Prostate gland (tissue), 2 donors: ENCODE measurements around the gene SFSWAP. TPM values are rescaled to one million over a fixed set of nuclear protein-coding genes. Genes with fewer than 3 reads are reported as not detected.

Experiments
- DNase-seq: peaks from one replicate; pipeline ENCODE4 v3.0.0-alpha.2; 2019; ENCODE audit warnings: low spot score
- H3K27ac ChIP-seq, 2 donors: fragments of 200-600 bp; sonication (generic); 2 replicates each; pipeline ENCODE4 v1.5.1; 2017 to 2019
- H3K27me3 ChIP-seq: fragments of 200-600 bp; sonication (generic); replicated peaks from 2 replicates; pipeline ENCODE4 v1.5.1; 2019; ENCODE audit not compliant: insufficient read depth
- H3K36me3 ChIP-seq, 2 donors: fragments of 200-600 bp; sonication (generic); 1 replicate in 1 of 2; 2 replicates in 1 of 2; pipeline versions ENCODE4 v1.5.1 to v1.8.1; 2017 to 2019
- H3K4me1 ChIP-seq: fragments of 200-600 bp; sonication (generic); replicated peaks from 2 replicates; pipeline ENCODE4 v1.5.1; 2019
- H3K4me3 ChIP-seq, 2 donors: fragments of 200-600 bp; sonication (generic); 2 replicates each; pipeline ENCODE4 v1.5.1; 2017 to 2019
- H3K9me3 ChIP-seq: fragments of 200-600 bp; sonication (generic); 2 replicates; pipeline ENCODE4 v1.5.1; 2017
- CTCF ChIP-seq, 4 experiments: fragments of 200-600 bp in 2 of 4; fragments of 450-650 bp in 2 of 4; sonication (generic) in 2 of 4; IDR thresholded peaks; 1 replicate in 3 of 4; 2 replicates in 1 of 4; pipeline ENCODE4 v1.5.1; 2016 to 2019; ENCODE audit warnings: antibody characterized with exemption in 4 of 4, mild to moderate bottlenecking in 2 of 4, moderate library complexity in 2 of 4
- POLR2A ChIP-seq: fragments of 450-650 bp; IDR thresholded peaks from one replicate; pipeline ENCODE4 v1.6.1; 2016; ENCODE audit warnings: antibody characterized with exemption, mild to moderate bottlenecking
- POLR2AphosphoS5 ChIP-seq: sonication (generic); formaldehyde crosslinking; IDR thresholded peaks from one replicate; pipeline ENCODE4 v1.6.1; 2017; ENCODE audit warnings: antibody characterized with exemption
- WGBS: methylation state at CpG from one replicate; pipeline ENCODE4 v1.1.5; 2018; 5-methylcytosine and 5-hydroxymethylcytosine counted together
- intact Hi-C: fragments of 100-400 bp; cut with DNase I; formaldehyde crosslinking; loops from one replicate; pipeline ENCODE4 v1.14.2; 2022
- total RNA-seq, 2 donors: library from RNA; depleted of rRNA; stranded (reverse); fragments of >200 nt; gene quantifications; one replicate each; pipeline ENCODE4 v1.1.0, GENCODE V29; 2016

SFSWAP gene
- total RNA-seq, 2 donors from 2014 or later: 24.5 to 53.9 TPM

- H3K4me3 ChIP-seq: no peak overlapping the region
- TF ChIP-seq POLR2A: no peak
- no peaks in the 10 kb centered on the region for H3K27me3 ChIP-seq
- WGBS: 93% methylated on average over 15 of the region's 15 CpGs
- intact Hi-C loops: no loop called here
- H3K4me1 ChIP-seq: no peaks in the 10 kb centered on the region
- no peak overlapping the region for H3K27ac ChIP-seq
- H3K36me3 ChIP-seq: no peaks in the 10 kb centered on the region
- no peak for DNase-seq
- no peaks in the 10 kb centered on the region for H3K9me3 ChIP-seq
Observed at GRCh38 chr12:131785763-131786330, 75.0 kb downstream of the SFSWAP start.

GRCh38 chr12:131786331-131786730 lies 75.4 kb downstream of the SFSWAP start:
- no peak for DNase-seq
- H3K27ac ChIP-seq: no peak overlapping the region
- no peaks in the 10 kb centered on the region for H3K27me3 ChIP-seq
- no peaks in the 10 kb centered on the region for H3K9me3 ChIP-seq
- H3K4me1 ChIP-seq: no peaks in the 10 kb centered on the region
- H3K4me3 ChIP-seq: no peak overlapping the region
- intact Hi-C loops: no loop called here
- TF ChIP-seq POLR2A (no peak), CTCF (IDR thresholded peaks at IDR 0.05) (no peak), POLR2AphosphoS5 (no peak)
- 78% methylated on average over 15 of the region's 15 CpGs for WGBS
- no peaks in the 10 kb centered on the region for H3K36me3 ChIP-seq

- H3K4me3 ChIP-seq: no peak overlapping the region
- DNase-seq: no peak
- no peak overlapping the region for H3K27ac ChIP-seq
- TF ChIP-seq CTCF (IDR thresholded peaks at IDR 0.05) (no peak), POLR2A (no peak), POLR2AphosphoS5 (no peak)
- H3K4me1 ChIP-seq: no peaks in the 10 kb centered on the region
- H3K36me3 ChIP-seq: no peaks in the 10 kb centered on the region
- intact Hi-C loops: no loop called here
- no peaks in the 10 kb centered on the region for H3K27me3 ChIP-seq
- 92% methylated on average over 17 of the region's 17 CpGs for WGBS
- H3K9me3 ChIP-seq: no peaks in the 10 kb centered on the region
Observed at GRCh38 chr12:131787143-131787660, 76.3 kb downstream of the SFSWAP start.

GRCh38 chr12:131788070-131788469 lies 77.2 kb downstream of the SFSWAP start:
- no peak for DNase-seq
- H3K4me1 ChIP-seq: no peaks in the 10 kb centered on the region
- H3K9me3 ChIP-seq: no peaks in the 10 kb centered on the region
- intact Hi-C loops: no loop called here
- no peaks in the 10 kb centered on the region for H3K27me3 ChIP-seq
- 80% methylated on average over 11 of the region's 11 CpGs for WGBS
- no peaks in the 10 kb centered on the region for H3K36me3 ChIP-seq
- no peak overlapping the region for H3K4me3 ChIP-seq
- no peak overlapping the region for H3K27ac ChIP-seq
- TF ChIP-seq CTCF (IDR thresholded peaks at IDR 0.05) (no peak), POLR2A (no peak), POLR2AphosphoS5 (no peak)

- no peak for TF ChIP-seq POLR2AphosphoS5
- TF ChIP-seq CTCF (IDR thresholded peaks at IDR 0.05): no peak
- no peak for TF ChIP-seq POLR2A
- Histone ChIP-seq H3K9me3 (no peaks in the 10 kb centered on the region), H3K27me3 (no peaks in the 10 kb centered on the region), H3K4me1 (no peaks in the 10 kb centered on the region), H3K36me3 (no peaks in the 10 kb centered on the region), H3K27ac (no peak overlapping the region), H3K4me3 (no peak overlapping the region)
- intact Hi-C loops: no loop called here
- 87% methylated on average over 12 of the region's 12 CpGs for WGBS
- DNase-seq: no peak
Observed at GRCh38 chr12:131789638-131790037, 78.7 kb downstream of the SFSWAP start.
